GM23338 (cell line): ENCODE measurements around the gene SPINDOC. TPM values are rescaled to one million over a fixed set of nuclear protein-coding genes. Genes with fewer than 3 reads are reported as not detected.

Source experiments
- ATAC-seq: fragments of 200-7000 bp; cut with Tn5 transposase; 3 replicates; pipeline ENCODE4 v1.9.1; 2020
- DNase-seq: peaks from one replicate; pipeline ENCODE4 v3.0.0-alpha.2; 2015; ENCODE audit warnings: low spot score
- H2AFZ ChIP-seq: fragments of 200-600 bp; sonication (generic); 2 replicates; pipeline ENCODE4 v1.8.0; 2016; ENCODE audit warnings: antibody characterized with exemption, mild to moderate bottlenecking, moderate library complexity
- H3F3A ChIP-seq: fragments of 200-600 bp; sonication (generic); replicated peaks from 2 replicates; pipeline ENCODE4 v1.8.0; 2017; ENCODE audit warnings: antibody characterized with exemption, mixed run types, low read depth
- H3K27ac ChIP-seq: fragments of 200-600 bp; sonication (generic); 2 replicates; pipeline ENCODE4 v1.6.1; 2016; ENCODE audit warnings: low read depth
- H3K27me3 ChIP-seq: fragments of 200-600 bp; sonication (generic); 2 replicates; pipeline ENCODE4 v1.8.0; 2016; ENCODE audit warnings: mild to moderate bottlenecking, mixed run types, moderate library complexity; ENCODE audit not compliant: insufficient read depth
- H3K36me3 ChIP-seq: fragments of 200-600 bp; sonication (generic); 2 replicates; pipeline ENCODE4 v1.8.0; 2016; ENCODE audit warnings: mild to moderate bottlenecking; ENCODE audit not compliant: insufficient read depth
- H3K4me1 ChIP-seq: fragments of 200-600 bp; sonication (generic); 2 replicates; pipeline ENCODE4 v1.8.0; 2016; ENCODE audit warnings: mild to moderate bottlenecking, moderate library complexity; ENCODE audit not compliant: insufficient read depth
- H3K4me2 ChIP-seq: fragments of 200-600 bp; sonication (generic); 2 replicates; pipeline ENCODE4 v1.7.1; 2017; ENCODE audit warnings: mixed run types
- H3K4me3 ChIP-seq: fragments of 200-600 bp; sonication (generic); 2 replicates; pipeline ENCODE4 v1.6.1; 2016; ENCODE audit warnings: mixed run types
- H3K79me2 ChIP-seq: fragments of 200-600 bp; sonication (generic); replicated peaks from 2 replicates; pipeline ENCODE4 v1.8.0; 2017; ENCODE audit warnings: mild to moderate bottlenecking; ENCODE audit not compliant: insufficient read depth
- H3K9me2 ChIP-seq: fragments of 200-600 bp; sonication (generic); 2 replicates; pipeline ENCODE4 v1.8.0; 2017; ENCODE audit not compliant: insufficient read depth
- H4K20me1 ChIP-seq: fragments of 200-600 bp; sonication (generic); replicated peaks from 2 replicates; pipeline ENCODE4 v1.8.0; 2017; ENCODE audit warnings: mild to moderate bottlenecking; ENCODE audit not compliant: insufficient read depth
- H3K27ac Mint-ChIP-seq: 2 replicates; pipeline ENCODE4 v1.8.0; 2020; ENCODE audit warnings: inconsistent platforms, mild to moderate bottlenecking, moderate library complexity, mixed read lengths
- H3K27me3 Mint-ChIP-seq: 3 replicates; pipeline ENCODE4 v1.8.0; 2022; ENCODE audit warnings: low read depth, mild to moderate bottlenecking, moderate library complexity, mixed read lengths, inconsistent platforms; ENCODE audit not compliant: insufficient read depth, poor library complexity
- H3K36me3 Mint-ChIP-seq: 3 replicates; pipeline ENCODE4 v1.8.0; 2021; ENCODE audit warnings: low read depth, mild to moderate bottlenecking, inconsistent platforms, moderate library complexity, mixed read lengths
- H3K4me1 Mint-ChIP-seq: 3 replicates; pipeline ENCODE4 v1.8.0; 2020; ENCODE audit warnings: mild to moderate bottlenecking, inconsistent platforms, mixed read lengths
- H3K4me3 Mint-ChIP-seq: 3 replicates; pipeline ENCODE4 v1.8.0; 2021; ENCODE audit warnings: moderate library complexity, mild to moderate bottlenecking, inconsistent platforms, mixed read lengths
- H3K9me3 Mint-ChIP-seq: 3 replicates; pipeline ENCODE4 v1.8.0; 2020; ENCODE audit warnings: moderate library complexity, mild to moderate bottlenecking, inconsistent platforms, mixed read lengths
- CREB1 ChIP-seq: fragments of 250-450 bp; sonication (Bioruptor Pico); IDR thresholded peaks from 2 replicates; pipeline ENCODE4 v1.5.0; 2020; ENCODE audit warnings: low read depth, mild to moderate bottlenecking, moderate library complexity
- ETS1 ChIP-seq: IDR thresholded peaks from 2 replicates; pipeline ENCODE4 v1.6.1; 2016; ENCODE audit warnings: antibody characterized with exemption
- EZH2 ChIP-seq: fragments of 200-600 bp; sonication (generic); IDR thresholded peaks from one replicate; pipeline ENCODE4 v1.8.0; 2017; ENCODE audit warnings: antibody characterized with exemption, mild to moderate bottlenecking, low read depth; ENCODE audit not compliant: unreplicated experiment
- JUNB ChIP-seq: IDR thresholded peaks from one replicate; pipeline ENCODE4 v1.6.1; 2016; ENCODE audit warnings: antibody characterized with exemption; ENCODE audit not compliant: unreplicated experiment
- NANOG ChIP-seq: IDR thresholded peaks from 2 replicates; pipeline ENCODE4 v1.6.1; 2016; ENCODE audit warnings: antibody characterized with exemption, borderline replicate concordance
- POLR2AphosphoS5 ChIP-seq: IDR thresholded peaks from 2 replicates; pipeline ENCODE4 v1.6.1; 2016; ENCODE audit warnings: antibody characterized with exemption, low read depth
- STAT1 ChIP-seq: IDR thresholded peaks from one replicate; pipeline ENCODE4 v1.6.1; 2016; ENCODE audit warnings: antibody characterized with exemption; ENCODE audit not compliant: unreplicated experiment
- ZNF114 ChIP-seq: fragments of 250-450 bp; sonication (Bioruptor Pico); IDR thresholded peaks from 2 replicates; pipeline ENCODE4 v1.5.0; 2020; ENCODE audit warnings: mild to moderate bottlenecking, moderate library complexity
- ZNF331 ChIP-seq: fragments of 250-450 bp; sonication (Bioruptor Pico); IDR thresholded peaks from 2 replicates; pipeline ENCODE4 v1.5.0; 2020; ENCODE audit warnings: low read depth, mild to moderate bottlenecking, moderate library complexity
- polyA plus RNA-seq: library from polyadenylated mRNA; unstranded; fragments of >200 nt; fragmentation: Nextera tagmentation; extraction: Ambion mirVana; gene quantifications from 2 replicates; pipeline ENCODE4 v1.2.1, GENCODE V29; 2016
- total RNA-seq: library from RNA; depleted of rRNA; stranded (reverse); fragments of >200 nt; shearing (Covaris generic); gene quantifications from 2 replicates; pipeline ENCODE4 v1.2.3, GENCODE V29; 2014
- TF ChIP-seq, protein P1 (sequence below), 2 experiments: fragments of 200-600 bp in 1 of 2; sonication (generic) in 1 of 2; conservative IDR thresholded peaks; 2 replicates each; pipeline versions ENCODE4 v1.5.1 to v1.6.1; 2016 to 2017; ENCODE audit warnings: antibody characterized with exemption in 2 of 2, low read depth in 2 of 2, mild to moderate bottlenecking in 2 of 2, moderate library complexity in 1 of 2
- TF ChIP-seq, protein P2 (sequence below): IDR thresholded peaks from one replicate; pipeline ENCODE4 v1.6.1; 2018; ENCODE audit warnings: antibody characterized with exemption; ENCODE audit not compliant: unreplicated experiment

SPINDOC gene
- total and polyA plus RNA-seq, 2 experiments from 2014 or later, result 9.4 to 84.7 TPM

DNA sequence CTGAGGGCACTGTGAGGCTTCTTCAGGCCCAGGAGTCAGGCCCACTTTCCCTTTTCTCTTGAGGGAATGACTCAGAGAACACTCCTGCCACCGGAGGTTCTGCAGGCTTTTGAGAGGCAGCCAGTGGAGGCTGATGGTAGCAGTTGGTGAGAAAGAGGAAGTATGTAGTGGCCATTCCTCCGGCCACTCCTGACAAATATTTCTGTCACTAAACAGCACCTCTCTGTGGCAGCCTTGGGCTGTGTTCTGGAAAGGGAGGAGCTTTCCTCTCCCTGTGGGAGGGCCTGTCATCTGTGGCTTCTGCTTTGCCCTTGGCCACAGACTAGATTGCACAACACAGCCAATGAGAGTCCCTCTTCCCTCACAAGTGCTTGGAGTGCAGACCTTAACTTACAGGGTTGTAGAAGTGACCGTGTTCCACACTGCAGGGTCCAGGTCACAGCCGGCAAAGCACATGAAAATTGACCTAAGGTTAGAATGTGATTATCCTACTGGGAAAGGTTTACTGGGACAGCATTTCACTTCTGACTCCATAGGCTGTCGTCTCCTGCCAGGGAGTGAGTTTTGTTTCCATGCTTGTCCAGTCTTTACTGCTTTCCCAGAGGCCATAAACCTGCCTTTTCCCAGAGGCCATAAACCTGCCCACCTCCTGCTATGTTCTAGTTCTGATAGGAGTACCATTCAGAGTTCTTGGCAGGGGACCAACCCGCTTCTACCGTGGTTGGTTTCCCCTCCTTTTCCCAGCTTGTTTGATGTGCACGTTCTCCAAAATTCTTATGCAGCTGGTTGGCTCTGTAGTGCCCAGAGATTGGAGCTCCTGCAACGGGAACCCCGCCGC, 58.9 kb downstream of the SPINDOC start:
- peak; percentile 67 for DNase-seq
- Mint-ChIP-seq H3K4me1 (peaks cover 56% of the 10 kb centered on the region), H3K9me3 (no peaks in the 10 kb centered on the region), H3K4me3 (no peak overlapping the region; the same call in 2 of the 3 replicates), H3K27me3 (peaks cover 4% of the 10 kb centered on the region), H3K27ac (0 out of 2 replicates have a peak overlapping the region, but pooled peaks have one; percentile 64), H3K36me3 (no peaks in the 10 kb centered on the region)
- Histone ChIP-seq H3K36me3 (peaks cover 4% of the 10 kb centered on the region; the same call in 1 of the 2 replicates), H3F3A (peaks cover 9% of the 10 kb centered on the region; the same call in 1 of the 2 replicates), H3K4me3 (no peak overlapping the region), H3K79me2 (peaks cover 90% of the 10 kb centered on the region), H4K20me1 (peaks cover 44% of the 10 kb centered on the region), H3K4me1 (peaks cover 22% of the 10 kb centered on the region), H3K4me2 (peak overlapping the region; percentile 57; the same call in 1 of the 2 replicates), H2AFZ (no peak overlapping the region), H3K27ac (0 out of 2 replicates have a peak overlapping the region, but pooled peaks have one; percentile 8), H3K27me3 (no peaks in the 10 kb centered on the region), H3K9me2 (no peaks in the 10 kb centered on the region)
- ATAC-seq, result peak; percentile 77
- TF ChIP-seq EZH2 (no peak), ZNF114 (CRISPR knock-in tag) (no peak), ETS1 (no peak), POLR2AphosphoS5 (no peak), CREB1 (CRISPR knock-in tag) (no peak)
- TF ChIP-seq, protein P1, sequence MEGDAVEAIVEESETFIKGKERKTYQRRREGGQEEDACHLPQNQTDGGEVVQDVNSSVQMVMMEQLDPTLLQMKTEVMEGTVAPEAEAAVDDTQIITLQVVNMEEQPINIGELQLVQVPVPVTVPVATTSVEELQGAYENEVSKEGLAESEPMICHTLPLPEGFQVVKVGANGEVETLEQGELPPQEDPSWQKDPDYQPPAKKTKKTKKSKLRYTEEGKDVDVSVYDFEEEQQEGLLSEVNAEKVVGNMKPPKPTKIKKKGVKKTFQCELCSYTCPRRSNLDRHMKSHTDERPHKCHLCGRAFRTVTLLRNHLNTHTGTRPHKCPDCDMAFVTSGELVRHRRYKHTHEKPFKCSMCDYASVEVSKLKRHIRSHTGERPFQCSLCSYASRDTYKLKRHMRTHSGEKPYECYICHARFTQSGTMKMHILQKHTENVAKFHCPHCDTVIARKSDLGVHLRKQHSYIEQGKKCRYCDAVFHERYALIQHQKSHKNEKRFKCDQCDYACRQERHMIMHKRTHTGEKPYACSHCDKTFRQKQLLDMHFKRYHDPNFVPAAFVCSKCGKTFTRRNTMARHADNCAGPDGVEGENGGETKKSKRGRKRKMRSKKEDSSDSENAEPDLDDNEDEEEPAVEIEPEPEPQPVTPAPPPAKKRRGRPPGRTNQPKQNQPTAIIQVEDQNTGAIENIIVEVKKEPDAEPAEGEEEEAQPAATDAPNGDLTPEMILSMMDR (conservative IDR thresholded peaks at IDR 0.05; ENCODE audit: low read depth in 2 of 2), result peak; percentile 29 to 50

- H3K4me1 ChIP-seq, result peaks cover 21% of the 10 kb centered on the region
- H2AFZ ChIP-seq, result no peak overlapping the region
- peaks cover 9% of the 10 kb centered on the region; the same call in 1 of the 2 replicates for H3F3A ChIP-seq
- DNase-seq, result no peak
- Mint-ChIP-seq H3K9me3 (no peaks in the 10 kb centered on the region), H3K4me3 (no peak overlapping the region; the same call in 2 of the 3 replicates), H3K27me3 (peaks cover 4% of the 10 kb centered on the region), H3K27ac (peak overlapping the region; percentile 81; the same call in 1 of the 2 replicates), H3K4me1 (peaks cover 53% of the 10 kb centered on the region), H3K36me3 (no peaks in the 10 kb centered on the region)
- H3K4me3 ChIP-seq, result no peak overlapping the region
- H3K27ac ChIP-seq, result no peak overlapping the region
- peaks cover 90% of the 10 kb centered on the region for H3K79me2 ChIP-seq
- H4K20me1 ChIP-seq, result peaks cover 50% of the 10 kb centered on the region
- no peaks in the 10 kb centered on the region for H3K27me3 ChIP-seq
- H3K4me2 ChIP-seq, result no peak overlapping the region
- H3K36me3 ChIP-seq, result peaks cover 4% of the 10 kb centered on the region; the same call in 1 of the 2 replicates
- no peaks in the 10 kb centered on the region for H3K9me2 ChIP-seq
- ATAC-seq, result peak; percentile 20
- TF ChIP-seq CREB1 (CRISPR knock-in tag) (no peak), POLR2AphosphoS5 (no peak), NANOG (no peak), STAT1 (no peak), ZNF331 (CRISPR knock-in tag) (no peak), JUNB (no peak), EZH2 (no peak), ZNF114 (CRISPR knock-in tag) (no peak)
- TF ChIP-seq, protein P2, sequence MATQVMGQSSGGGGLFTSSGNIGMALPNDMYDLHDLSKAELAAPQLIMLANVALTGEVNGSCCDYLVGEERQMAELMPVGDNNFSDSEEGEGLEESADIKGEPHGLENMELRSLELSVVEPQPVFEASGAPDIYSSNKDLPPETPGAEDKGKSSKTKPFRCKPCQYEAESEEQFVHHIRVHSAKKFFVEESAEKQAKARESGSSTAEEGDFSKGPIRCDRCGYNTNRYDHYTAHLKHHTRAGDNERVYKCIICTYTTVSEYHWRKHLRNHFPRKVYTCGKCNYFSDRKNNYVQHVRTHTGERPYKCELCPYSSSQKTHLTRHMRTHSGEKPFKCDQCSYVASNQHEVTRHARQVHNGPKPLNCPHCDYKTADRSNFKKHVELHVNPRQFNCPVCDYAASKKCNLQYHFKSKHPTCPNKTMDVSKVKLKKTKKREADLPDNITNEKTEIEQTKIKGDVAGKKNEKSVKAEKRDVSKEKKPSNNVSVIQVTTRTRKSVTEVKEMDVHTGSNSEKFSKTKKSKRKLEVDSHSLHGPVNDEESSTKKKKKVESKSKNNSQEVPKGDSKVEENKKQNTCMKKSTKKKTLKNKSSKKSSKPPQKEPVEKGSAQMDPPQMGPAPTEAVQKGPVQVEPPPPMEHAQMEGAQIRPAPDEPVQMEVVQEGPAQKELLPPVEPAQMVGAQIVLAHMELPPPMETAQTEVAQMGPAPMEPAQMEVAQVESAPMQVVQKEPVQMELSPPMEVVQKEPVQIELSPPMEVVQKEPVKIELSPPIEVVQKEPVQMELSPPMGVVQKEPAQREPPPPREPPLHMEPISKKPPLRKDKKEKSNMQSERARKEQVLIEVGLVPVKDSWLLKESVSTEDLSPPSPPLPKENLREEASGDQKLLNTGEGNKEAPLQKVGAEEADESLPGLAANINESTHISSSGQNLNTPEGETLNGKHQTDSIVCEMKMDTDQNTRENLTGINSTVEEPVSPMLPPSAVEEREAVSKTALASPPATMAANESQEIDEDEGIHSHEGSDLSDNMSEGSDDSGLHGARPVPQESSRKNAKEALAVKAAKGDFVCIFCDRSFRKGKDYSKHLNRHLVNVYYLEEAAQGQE, result no peak
- TF ChIP-seq, protein P1 (conservative IDR thresholded peaks at IDR 0.05; ENCODE audit: low read depth in 2 of 2), result no peak
These were observed 59.5 kb downstream of the SPINDOC start for GRCh38 chr11:63872800-63873197.
